ENCODE measurements around the gene CNKSR3. TPM values are rescaled to one million over a fixed set of nuclear protein-coding genes. Genes with fewer than 3 reads are reported as not detected.

The CNKSR3 gene
- total RNA-seq, 1 donor from 2014 or later = 10.3 TPM

DNA sequence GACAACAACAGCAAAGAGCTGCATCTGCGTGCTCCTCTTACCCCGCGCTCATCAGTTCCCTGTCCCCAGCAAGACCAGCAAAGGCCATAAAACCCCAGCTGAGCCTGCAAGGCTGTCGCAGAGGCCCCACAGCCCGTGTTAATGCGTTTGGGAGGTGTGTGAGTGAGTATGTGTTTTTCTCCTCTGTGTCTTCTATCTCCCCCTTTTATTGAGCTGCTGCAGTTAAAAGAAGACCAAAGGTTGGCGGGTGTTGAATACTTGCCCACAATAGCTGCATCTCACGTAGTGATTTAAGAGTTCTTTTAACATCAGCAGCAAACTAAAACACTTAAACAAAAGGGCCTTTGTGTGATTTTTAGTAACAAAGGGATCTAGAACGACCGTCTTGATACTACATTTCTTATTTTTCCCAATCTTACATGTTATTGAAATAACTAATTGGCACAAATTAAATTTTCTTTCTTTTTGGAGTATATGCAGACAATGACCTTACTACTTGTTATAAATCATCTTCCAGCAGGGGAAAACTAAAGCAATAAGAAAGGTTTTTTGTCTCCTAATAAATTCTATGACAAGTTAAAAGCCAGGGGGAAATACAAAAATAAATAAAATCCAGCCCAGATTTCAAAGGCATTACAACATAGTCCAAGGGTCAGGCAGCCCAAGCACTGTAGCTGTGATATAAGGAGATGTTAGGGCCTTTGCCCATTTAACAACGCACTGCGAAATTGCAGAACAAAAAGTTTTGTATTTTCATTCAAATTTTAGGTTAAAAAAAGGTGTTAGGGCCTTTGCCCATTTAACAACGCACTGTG, 27.2 kb upstream of the CNKSR3 start:
- TF ChIP-seq, protein P1, sequence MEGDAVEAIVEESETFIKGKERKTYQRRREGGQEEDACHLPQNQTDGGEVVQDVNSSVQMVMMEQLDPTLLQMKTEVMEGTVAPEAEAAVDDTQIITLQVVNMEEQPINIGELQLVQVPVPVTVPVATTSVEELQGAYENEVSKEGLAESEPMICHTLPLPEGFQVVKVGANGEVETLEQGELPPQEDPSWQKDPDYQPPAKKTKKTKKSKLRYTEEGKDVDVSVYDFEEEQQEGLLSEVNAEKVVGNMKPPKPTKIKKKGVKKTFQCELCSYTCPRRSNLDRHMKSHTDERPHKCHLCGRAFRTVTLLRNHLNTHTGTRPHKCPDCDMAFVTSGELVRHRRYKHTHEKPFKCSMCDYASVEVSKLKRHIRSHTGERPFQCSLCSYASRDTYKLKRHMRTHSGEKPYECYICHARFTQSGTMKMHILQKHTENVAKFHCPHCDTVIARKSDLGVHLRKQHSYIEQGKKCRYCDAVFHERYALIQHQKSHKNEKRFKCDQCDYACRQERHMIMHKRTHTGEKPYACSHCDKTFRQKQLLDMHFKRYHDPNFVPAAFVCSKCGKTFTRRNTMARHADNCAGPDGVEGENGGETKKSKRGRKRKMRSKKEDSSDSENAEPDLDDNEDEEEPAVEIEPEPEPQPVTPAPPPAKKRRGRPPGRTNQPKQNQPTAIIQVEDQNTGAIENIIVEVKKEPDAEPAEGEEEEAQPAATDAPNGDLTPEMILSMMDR (conservative IDR thresholded peaks at IDR 0.05; ENCODE audit: low read depth, low read length) = no peak
- H3K4me3 ChIP-seq (ENCODE audit: low read depth, low read length) = no peak overlapping the region
- DNase-seq (ENCODE audit: low read depth) = no peak

DNA sequence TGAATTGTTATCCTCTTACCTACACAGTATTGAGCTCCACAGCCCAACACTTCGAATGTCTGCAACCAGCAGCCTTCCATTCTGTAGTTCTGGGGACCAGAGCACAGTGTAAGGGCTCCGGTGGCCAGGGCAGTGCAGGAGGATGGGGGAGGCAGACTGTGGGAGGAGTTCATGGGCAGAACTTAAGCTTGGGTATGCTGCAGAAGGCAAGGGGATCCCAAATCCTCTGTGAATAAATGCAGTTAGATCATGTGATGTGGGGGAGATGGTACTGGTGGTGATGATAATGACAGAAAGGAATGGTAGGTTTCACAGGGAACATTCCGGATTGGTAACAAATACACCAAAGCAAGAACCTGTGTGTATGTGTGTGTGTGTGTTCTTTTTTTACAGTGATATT, 26.5 kb upstream of the CNKSR3 start:
- no peak for DNase-seq (ENCODE audit: low read depth)
- TF ChIP-seq, protein P1 (conservative IDR thresholded peaks at IDR 0.05; ENCODE audit: low read depth, low read length) = no peak
- H3K4me3 ChIP-seq (ENCODE audit: low read depth, low read length) = no peak overlapping the region

DNA sequence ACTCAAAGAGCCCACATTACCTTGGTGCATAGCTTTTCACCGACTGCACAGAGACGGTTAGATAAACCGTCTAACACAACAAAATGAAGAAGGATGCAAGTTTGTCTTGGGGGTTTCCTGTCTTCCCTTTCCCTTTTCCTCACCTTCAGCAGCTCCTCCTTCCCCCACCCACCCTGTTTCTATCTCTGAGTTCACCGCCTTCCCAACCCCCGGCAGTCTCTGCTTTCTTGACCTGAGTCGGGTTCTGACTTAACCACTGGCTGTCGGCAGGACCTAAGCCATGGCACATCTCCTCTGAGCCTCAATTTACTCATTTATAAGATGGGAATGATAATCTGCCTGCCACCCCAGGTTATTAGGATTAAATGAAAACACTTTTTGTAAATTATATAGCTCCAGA, 25.8 kb upstream of the CNKSR3 start:
- DNase-seq (ENCODE audit: low read depth) = no peak
- TF ChIP-seq, protein P1 (conservative IDR thresholded peaks at IDR 0.05; ENCODE audit: low read depth, low read length) = no peak
- no peak overlapping the region for H3K4me3 ChIP-seq (ENCODE audit: low read depth, low read length)

DNA sequence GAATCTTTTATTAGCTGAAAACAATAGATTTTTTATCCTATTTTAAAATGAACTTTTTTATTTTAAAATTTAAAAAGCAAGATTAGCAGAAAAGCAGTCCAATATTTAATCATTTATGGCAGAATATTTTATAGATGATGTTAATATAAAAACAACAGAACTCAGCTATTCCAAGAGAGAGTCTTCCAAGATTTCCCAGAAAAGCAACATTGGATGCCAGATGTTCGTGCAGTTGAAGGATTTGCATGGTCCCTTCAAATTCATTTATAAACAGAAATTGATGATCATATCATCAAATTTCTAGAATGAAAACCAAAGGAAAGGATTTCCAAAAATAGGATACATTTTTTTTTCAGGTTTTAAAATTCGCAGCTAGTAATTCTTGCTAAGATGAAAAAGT, 25.4 kb upstream of the CNKSR3 start:
- no peak overlapping the region for H3K4me3 ChIP-seq (ENCODE audit: low read depth, low read length)
- TF ChIP-seq, protein P1 (conservative IDR thresholded peaks at IDR 0.05; ENCODE audit: low read depth, low read length) = no peak
- no peak for DNase-seq (ENCODE audit: low read depth)

DNA sequence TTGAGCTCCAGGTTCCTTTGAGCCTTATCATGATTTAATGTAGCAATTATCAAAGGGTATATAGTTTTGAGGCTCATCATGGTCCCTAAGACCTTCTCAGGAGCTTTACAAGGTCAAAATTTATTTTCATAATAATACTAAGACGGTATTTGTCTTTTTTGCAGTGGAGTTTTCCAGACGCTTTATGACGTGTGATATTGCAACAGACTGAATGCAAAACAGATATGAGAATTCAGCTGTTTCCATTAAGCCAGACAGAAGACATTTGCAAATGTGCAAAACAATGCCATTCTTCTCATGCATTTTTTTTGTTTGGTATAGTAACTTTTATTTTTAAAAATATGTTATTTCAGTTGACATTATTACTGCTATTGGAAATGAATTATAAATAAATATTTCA, 24.7 kb upstream of the CNKSR3 start:
- no peak overlapping the region for H3K4me3 ChIP-seq (ENCODE audit: low read depth, low read length)
- TF ChIP-seq, protein P1 (conservative IDR thresholded peaks at IDR 0.05; ENCODE audit: low read depth, low read length) = no peak
- DNase-seq (ENCODE audit: low read depth) = no peak

DNA sequence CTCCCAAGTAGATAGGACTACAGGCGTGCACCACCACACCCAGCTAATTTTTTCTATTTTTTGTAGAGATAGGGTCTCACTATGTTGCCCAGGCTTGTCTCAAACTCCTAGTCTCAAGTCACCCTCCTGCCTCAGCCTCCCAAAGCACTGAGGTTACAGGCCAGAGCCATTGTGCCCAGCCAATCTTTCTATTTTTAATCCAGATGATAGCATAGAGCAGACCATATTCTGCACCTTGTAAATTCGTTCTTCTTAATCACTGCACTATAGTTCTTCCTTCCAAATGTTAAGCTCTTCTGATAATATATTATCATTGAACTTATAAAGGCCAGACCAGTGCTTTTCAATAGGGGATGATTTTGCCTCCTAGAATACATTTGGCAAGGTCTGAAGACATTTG, 24.0 kb upstream of the CNKSR3 start:
- no peak for DNase-seq (ENCODE audit: low read depth)
- no peak overlapping the region for H3K4me3 ChIP-seq (ENCODE audit: low read depth, low read length)
- TF ChIP-seq, protein P1 (conservative IDR thresholded peaks at IDR 0.05; ENCODE audit: low read depth, low read length) = no peak

DNA sequence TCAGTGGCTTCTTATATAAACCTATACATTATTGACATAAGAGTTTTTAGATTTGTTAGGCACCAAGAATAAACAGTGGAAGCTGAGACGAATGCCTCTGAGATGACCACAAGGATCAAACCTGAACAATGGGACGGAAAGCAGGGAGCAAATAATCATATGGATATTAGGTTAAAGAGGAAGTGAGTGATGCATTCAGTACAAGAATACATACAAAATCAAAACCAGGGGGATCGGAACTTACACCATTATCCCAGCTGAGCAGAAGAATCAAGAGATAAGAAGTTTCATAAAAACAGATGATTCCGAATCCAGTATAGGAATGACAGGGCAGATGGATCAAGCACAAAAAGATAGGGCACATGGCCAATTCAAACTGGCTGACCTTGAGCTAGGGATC, 21.9 kb upstream of the CNKSR3 start:
- DNase-seq (ENCODE audit: low read depth) = no peak
- no peak overlapping the region for H3K4me3 ChIP-seq (ENCODE audit: low read depth, low read length)
- TF ChIP-seq, protein P1 (conservative IDR thresholded peaks at IDR 0.05; ENCODE audit: low read depth, low read length) = no peak
